HepG2 (cell line): Measurements from ENCODE around the gene CARHSP1. TPM values are rescaled to one million over a fixed set of nuclear protein-coding genes. Genes with fewer than 3 reads are reported as not detected.

Experiments
- CEBPB ChIP-seq: IDR thresholded peaks from 2 replicates; pipeline ENCODE4 v1.6.1; 2011; ENCODE audit warnings: low read depth, low read length, improper control_type of control experiment, borderline replicate concordance
- ELF1 ChIP-seq: sonication (generic); formaldehyde crosslinking; IDR thresholded peaks from 2 replicates; pipeline ENCODE4 v1.4.0; 2020; ENCODE audit warnings: missing genetic modification reagents
- FOXK1 ChIP-seq: sonication (generic); formaldehyde crosslinking; IDR thresholded peaks from 2 replicates; pipeline ENCODE4 v1.4.0; 2020; ENCODE audit warnings: low read depth, missing genetic modification reagents, borderline replicate concordance
- HCFC1 ChIP-seq: fragments of 150-350 bp; IDR thresholded peaks from 2 replicates; pipeline ENCODE4 v1.6.1; 2014; ENCODE audit warnings: low read depth, low read length
- HDAC1 ChIP-seq: sonication (generic); formaldehyde crosslinking; IDR thresholded peaks from 2 replicates; pipeline ENCODE4 v1.5.1; 2020; ENCODE audit warnings: mild to moderate bottlenecking, missing genetic modification reagents
- IKZF4 ChIP-seq: sonication (generic); formaldehyde crosslinking; IDR thresholded peaks from 2 replicates; pipeline ENCODE4 v1.5.1; 2020; ENCODE audit warnings: borderline replicate concordance, mild to moderate bottlenecking, low read depth, missing genetic modification reagents; ENCODE audit errors: not compliant biosample characterization
- KMT2A ChIP-seq: sonication (generic); formaldehyde crosslinking; IDR thresholded peaks from 2 replicates; pipeline ENCODE4 v1.4.0; 2020; ENCODE audit warnings: missing genetic modification reagents
- PHF21A ChIP-seq: sonication (generic); formaldehyde crosslinking; IDR thresholded peaks from 2 replicates; pipeline ENCODE4 v1.5.0; 2020; ENCODE audit warnings: mild to moderate bottlenecking, missing genetic modification reagents
- SRF ChIP-seq: IDR thresholded peaks from 2 replicates; pipeline ENCODE4 v1.6.1; 2011; ENCODE audit warnings: mild to moderate bottlenecking, low read depth, low read length, moderate library complexity
- TBX3 ChIP-seq: fragments of 450-650 bp; IDR thresholded peaks from 2 replicates; pipeline ENCODE4 v1.6.1; 2017; ENCODE audit warnings: antibody characterized with exemption, mild to moderate bottlenecking, inconsistent platforms, borderline replicate concordance
- TOPORS ChIP-seq: sonication (generic); formaldehyde crosslinking; IDR thresholded peaks from 2 replicates; pipeline ENCODE4 v1.8.0; 2023; ENCODE audit warnings: mild to moderate bottlenecking, missing genetic modification reagents
- ZBTB3 ChIP-seq: sonication (generic); formaldehyde crosslinking; IDR thresholded peaks from 2 replicates; pipeline ENCODE4 v1.4.0; 2020; ENCODE audit warnings: low read depth, mild to moderate bottlenecking, moderate library complexity, missing genetic modification reagents, borderline replicate concordance
- ZBTB7A ChIP-seq: sonication (generic); formaldehyde crosslinking; IDR thresholded peaks from 2 replicates; pipeline ENCODE4 v1.8.0; 2022; ENCODE audit warnings: mild to moderate bottlenecking, missing genetic modification reagents
- ZNF343 ChIP-seq: sonication (generic); formaldehyde crosslinking; IDR thresholded peaks from 2 replicates; pipeline ENCODE4 v1.4.0; 2020; ENCODE audit warnings: mild to moderate bottlenecking, missing genetic modification reagents
- ZNF670 ChIP-seq: sonication (generic); formaldehyde crosslinking; IDR thresholded peaks from 2 replicates; pipeline ENCODE4 v1.8.0; 2022; ENCODE audit warnings: mild to moderate bottlenecking, missing genetic modification reagents, borderline replicate concordance
- polyA plus RNA-seq, 8 experiments: library from polyadenylated mRNA; depleted of rRNA in 3 of 8; stranded (reverse) in 7 of 8; unstranded in 1 of 8; fragments of >200 nt; fragmentation: Illumina TruSeq in 4 of 8; extraction: Trizol in 4 of 8; gene quantifications; 2 replicates each; pipeline versions ENCODE4 v1.2.1 to v1.2.3, GENCODE V29; 2011 to 2016; ENCODE audit warnings: low read depth in 4 of 8, missing spikeins in 1 of 8, mixed read lengths in 1 of 8; ENCODE audit not compliant: insufficient read depth in 1 of 8
- total RNA-seq, 5 experiments: library from RNA; depleted of rRNA; stranded (reverse); fragments of >200 nt; fragmentation: Illumina TruSeq; extraction: Trizol; gene quantifications; 2 replicates each; pipeline ENCODE4 v1.2.3, GENCODE V29; 2016; ENCODE audit warnings: low read depth in 1 of 5
- TF ChIP-seq, protein P1 (sequence below): sonication (generic); formaldehyde crosslinking; IDR thresholded peaks from 2 replicates; pipeline ENCODE4 v1.5.0; 2020; ENCODE audit warnings: mild to moderate bottlenecking, missing genetic modification reagents
- TF ChIP-seq, protein P2 (sequence below), 2 experiments: sonication (generic) in 1 of 2; formaldehyde crosslinking in 1 of 2; IDR thresholded peaks; 2 replicates each; pipeline versions ENCODE4 v1.4.0 to v1.6.1; 2016 to 2020; ENCODE audit warnings: borderline replicate concordance in 1 of 2, low read depth in 1 of 2, mild to moderate bottlenecking in 1 of 2, missing genetic modification reagents in 1 of 2
- TF ChIP-seq, protein P3 (sequence below): sonication (generic); formaldehyde crosslinking; IDR thresholded peaks from 2 replicates; pipeline ENCODE4 v1.8.0; 2023; ENCODE audit warnings: mild to moderate bottlenecking, missing genetic modification reagents

CARHSP1 gene
- total and polyA plus RNA-seq, 2 of the 13 experiments (the other 11 are each of a cell fraction or from before 2014, with no cell fraction given) = 173 to 345 TPM

DNA sequence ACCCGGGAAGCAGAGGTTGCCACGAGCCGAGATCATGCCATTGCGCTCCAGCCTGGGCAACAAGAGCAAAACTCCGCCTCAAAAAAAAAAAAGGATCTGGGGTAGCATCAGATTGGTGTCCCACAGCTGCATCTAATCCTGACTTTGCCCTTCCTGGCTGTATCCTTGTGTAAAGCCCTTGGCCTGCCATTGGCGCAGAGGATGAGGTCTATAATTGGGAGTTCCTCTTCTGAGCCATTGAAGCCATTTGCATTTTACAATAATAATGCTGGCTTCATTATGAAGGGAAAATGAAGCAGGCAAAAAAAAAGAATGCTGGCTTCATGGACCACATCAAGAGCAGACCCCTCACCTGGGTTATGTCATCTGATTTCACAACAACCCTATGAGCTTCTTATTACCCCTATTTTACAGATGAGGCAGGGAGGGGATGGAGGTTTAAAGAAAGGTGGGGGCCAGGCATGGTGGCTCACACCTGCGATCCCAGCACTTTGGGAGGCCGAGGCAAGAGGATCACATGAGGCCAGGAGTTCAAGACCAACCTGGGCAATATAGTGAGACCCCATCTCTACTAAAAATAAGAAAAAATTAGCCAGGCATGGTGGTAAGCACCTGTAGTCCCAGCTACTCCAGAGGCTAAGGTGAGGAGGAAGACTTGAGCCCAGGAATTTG lies 12.2 kb upstream of the CARHSP1 start (continued):
- TF ChIP-seq, protein P1, sequence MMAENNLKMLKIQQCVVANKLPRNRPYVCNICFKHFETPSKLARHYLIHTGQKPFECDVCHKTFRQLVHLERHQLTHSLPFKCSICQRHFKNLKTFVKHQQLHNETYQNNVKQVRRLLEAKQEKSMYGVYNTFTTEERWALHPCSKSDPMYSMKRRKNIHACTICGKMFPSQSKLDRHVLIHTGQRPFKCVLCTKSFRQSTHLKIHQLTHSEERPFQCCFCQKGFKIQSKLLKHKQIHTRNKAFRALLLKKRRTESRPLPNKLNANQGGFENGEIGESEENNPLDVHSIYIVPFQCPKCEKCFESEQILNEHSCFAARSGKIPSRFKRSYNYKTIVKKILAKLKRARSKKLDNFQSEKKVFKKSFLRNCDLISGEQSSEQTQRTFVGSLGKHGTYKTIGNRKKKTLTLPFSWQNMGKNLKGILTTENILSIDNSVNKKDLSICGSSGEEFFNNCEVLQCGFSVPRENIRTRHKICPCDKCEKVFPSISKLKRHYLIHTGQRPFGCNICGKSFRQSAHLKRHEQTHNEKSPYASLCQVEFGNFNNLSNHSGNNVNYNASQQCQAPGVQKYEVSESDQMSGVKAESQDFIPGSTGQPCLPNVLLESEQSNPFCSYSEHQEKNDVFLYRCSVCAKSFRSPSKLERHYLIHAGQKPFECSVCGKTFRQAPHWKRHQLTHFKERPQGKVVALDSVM (CRISPR knock-in tag) = peak; percentile 70
- TF ChIP-seq ZBTB3 (0 out of 2 replicates have a peak, but pooled peaks have one; percentile 28), ZNF670 (0 out of 2 replicates have a peak, but pooled peaks have one; percentile 55), HDAC1 (CRISPR knock-in tag) (peak; percentile 27), CEBPB (peak; percentile 9; the same call in 1 of the 2 replicates), TOPORS (CRISPR knock-in tag) (no peak), TBX3 (no peak), SRF (no peak), HCFC1 (no peak), ZBTB7A (CRISPR knock-in tag) (0 out of 2 replicates have a peak, but pooled peaks have one; percentile 26), FOXK1 (CRISPR knock-in tag) (peak; percentile 13; the same call in 1 of the 2 replicates), ELF1 (no peak), KMT2A (CRISPR knock-in tag) (0 out of 2 replicates have a peak, but pooled peaks have one; percentile 29), IKZF4 (CRISPR knock-in tag) (peak; percentile 32), ZNF343 (0 out of 2 replicates have a peak, but pooled peaks have one; percentile 2), PHF21A (CRISPR knock-in tag) (0 out of 2 replicates have a peak, but pooled peaks have one; percentile 2)
- TF ChIP-seq, protein P2, sequence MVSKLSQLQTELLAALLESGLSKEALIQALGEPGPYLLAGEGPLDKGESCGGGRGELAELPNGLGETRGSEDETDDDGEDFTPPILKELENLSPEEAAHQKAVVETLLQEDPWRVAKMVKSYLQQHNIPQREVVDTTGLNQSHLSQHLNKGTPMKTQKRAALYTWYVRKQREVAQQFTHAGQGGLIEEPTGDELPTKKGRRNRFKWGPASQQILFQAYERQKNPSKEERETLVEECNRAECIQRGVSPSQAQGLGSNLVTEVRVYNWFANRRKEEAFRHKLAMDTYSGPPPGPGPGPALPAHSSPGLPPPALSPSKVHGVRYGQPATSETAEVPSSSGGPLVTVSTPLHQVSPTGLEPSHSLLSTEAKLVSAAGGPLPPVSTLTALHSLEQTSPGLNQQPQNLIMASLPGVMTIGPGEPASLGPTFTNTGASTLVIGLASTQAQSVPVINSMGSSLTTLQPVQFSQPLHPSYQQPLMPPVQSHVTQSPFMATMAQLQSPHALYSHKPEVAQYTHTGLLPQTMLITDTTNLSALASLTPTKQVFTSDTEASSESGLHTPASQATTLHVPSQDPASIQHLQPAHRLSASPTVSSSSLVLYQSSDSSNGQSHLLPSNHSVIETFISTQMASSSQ (IDR thresholded peaks at IDR 0.05; ENCODE audit: low read depth) = no peak
- TF ChIP-seq, protein P2 (CRISPR knock-in tag; IDR thresholded peaks at IDR 0.05; ENCODE audit: borderline replicate concordance) = no peak
- TF ChIP-seq, protein P3, sequence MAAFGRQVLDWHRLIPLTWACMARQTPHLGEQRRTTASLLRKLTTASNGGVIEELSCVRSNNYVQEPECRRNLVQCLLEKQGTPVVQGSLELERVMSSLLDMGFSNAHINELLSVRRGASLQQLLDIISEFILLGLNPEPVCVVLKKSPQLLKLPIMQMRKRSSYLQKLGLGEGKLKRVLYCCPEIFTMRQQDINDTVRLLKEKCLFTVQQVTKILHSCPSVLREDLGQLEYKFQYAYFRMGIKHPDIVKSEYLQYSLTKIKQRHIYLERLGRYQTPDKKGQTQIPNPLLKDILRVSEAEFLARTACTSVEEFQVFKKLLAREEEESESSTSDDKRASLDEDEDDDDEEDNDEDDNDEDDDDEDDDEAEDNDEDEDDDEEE (CRISPR knock-in tag) = 0 out of 2 replicates have a peak, but pooled peaks have one; percentile 14
